ENCODE measurements around the gene RTN1. TPM values are rescaled to one million over a fixed set of nuclear protein-coding genes. Genes with fewer than 3 reads are reported as not detected.

Gene RTN1
- total RNA-seq (2022; extraction: Qiagen RNA extraction) = 0.05 TPM in 2 of 5 replicates, not detected in the others

GRCh38 chr14:59870277-59871165, at the start of gene RTN1:
RTN1 (minus strand) TSS chr14:59870776; CDS start chr14:59870630, 146 bp downstream.

GRCh38 chr14:59919570-59920377, 49.2 kb upstream of the RTN1 start, which contains the start of gene LRRC9:
LRRC9 (plus strand) TSS chr14:59920144.

GRCh38 chr14:59576332-59577294, 294.0 kb downstream of the RTN1 start, which contains the start of gene CCDC175:
CCDC175 (minus strand) TSS chr14:59576812; CDS start chr14:59576775, 37 bp downstream.

Other genes with a start within 250 kb of the RTN1 start
- not detected in 5 replicates for gene LRRC9, start 49.4 kb upstream of the RTN1 start, total RNA-seq (2022; extraction: Qiagen RNA extraction)
- 27.2 to 42.5 TPM (median 28.6 TPM) in 5 replicates for gene PCNX4, start 221.1 kb upstream of the RTN1 start, total RNA-seq (2022; extraction: Qiagen RNA extraction)

Data from A549 treated with Mapracorat at 1 μM for 4 hours (cell line).